ENCODE results near the gene SUOX.

- TF ChIP-seq CTCF (IDR thresholded peaks at IDR 0.05; ENCODE audit: poor library complexity) (peak; percentile 71), EZH2phosphoT487 (IDR thresholded peaks at IDR 0.05; ENCODE audit: low read depth, severe bottlenecking, unreplicated experiment) (no peak), EZH2 (IDR thresholded peaks at IDR 0.05; ENCODE audit: borderline replicate concordance) (no peak)
Observed at GRCh38 chr12:56041552-56042429, 44.7 kb downstream of the SUOX start, which contains the start of gene RPS26.

Measured in hepatocyte (in vitro differentiated cells).